RWPE2 (cell line): ENCODE data around the gene MON2.

Experiments used
- ATAC-seq: fragments of 200-7000 bp; cut with Tn5 transposase; 3 replicates; pipeline ENCODE4 v1.9.1; 2021; ENCODE audit warnings: low read depth
- DNase-seq: peaks from one replicate; pipeline ENCODE4 v3.0.0-alpha.2; 2020; ENCODE audit warnings: low spot score
- H3K27ac ChIP-seq: fragments of 450-650 bp; 2 replicates; pipeline ENCODE4 v1.5.1; 2017; ENCODE audit warnings: mild to moderate bottlenecking; ENCODE audit not compliant: poor library complexity, severe bottlenecking
- H3K27me3 ChIP-seq: fragments of 250-450 bp; sonication (Bioruptor Pico); 2 replicates; pipeline ENCODE4 v1.5.1; 2021; ENCODE audit warnings: mild to moderate bottlenecking, moderate library complexity; ENCODE audit not compliant: insufficient read depth, poor library complexity, severe bottlenecking
- H3K36me3 ChIP-seq: fragments of 250-450 bp; sonication (Bioruptor Pico); 2 replicates; pipeline ENCODE4 v1.5.1; 2020; ENCODE audit warnings: low read depth, mild to moderate bottlenecking, moderate library complexity
- H3K4me1 ChIP-seq: fragments of 250-450 bp; sonication (Bioruptor Pico); 2 replicates; pipeline ENCODE4 v1.5.1; 2021; ENCODE audit warnings: mild to moderate bottlenecking, moderate library complexity; ENCODE audit not compliant: insufficient read depth, poor library complexity, severe bottlenecking
- H3K4me3 ChIP-seq: fragments of 250-450 bp; sonication (Bioruptor Pico); 2 replicates; pipeline ENCODE4 v1.5.1; 2021; ENCODE audit warnings: mild to moderate bottlenecking, moderate library complexity; ENCODE audit not compliant: severe bottlenecking
- H3K9me3 ChIP-seq: fragments of 250-450 bp; sonication (Bioruptor Pico); 2 replicates; pipeline ENCODE4 v1.5.1; 2021; ENCODE audit warnings: mild to moderate bottlenecking, moderate library complexity; ENCODE audit not compliant: severe bottlenecking
- TF ChIP-seq, protein P1 (sequence below): fragments of 450-650 bp; IDR thresholded peaks from one replicate; pipeline ENCODE4 v1.5.1; 2017; ENCODE audit warnings: mild to moderate bottlenecking, moderate library complexity; ENCODE audit not compliant: poor library complexity, severe bottlenecking

MON2 gene

DNA sequence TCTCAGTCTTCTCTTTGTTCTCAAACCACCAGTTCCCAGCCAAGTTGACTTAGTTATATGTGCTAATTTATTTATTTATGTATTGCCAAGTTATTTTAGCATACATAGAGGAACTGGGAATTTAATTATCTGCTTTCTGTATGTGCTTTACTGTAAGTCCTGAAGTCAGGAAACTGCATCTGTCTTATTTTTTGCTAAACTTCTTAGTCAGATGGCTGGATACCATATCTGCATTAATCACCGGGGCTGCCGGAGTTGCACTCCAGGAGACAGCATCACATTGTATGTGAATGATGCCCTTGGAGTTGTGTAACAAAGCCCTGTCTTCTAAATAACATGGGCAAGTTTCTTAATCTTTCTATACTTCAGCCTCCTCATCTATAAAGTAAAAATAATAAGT, 96.2 kb downstream of the MON2 start:
- no peak for DNase-seq
- Histone ChIP-seq H3K27ac (no peak overlapping the region), H3K9me3 (no peaks in the 10 kb centered on the region), H3K27me3 (no peaks in the 10 kb centered on the region), H3K4me1 (no peaks in the 10 kb centered on the region), H3K4me3 (no peak overlapping the region), H3K36me3 (peaks cover 66% of the 10 kb centered on the region)
- no peak for ATAC-seq
- TF ChIP-seq, protein P1, sequence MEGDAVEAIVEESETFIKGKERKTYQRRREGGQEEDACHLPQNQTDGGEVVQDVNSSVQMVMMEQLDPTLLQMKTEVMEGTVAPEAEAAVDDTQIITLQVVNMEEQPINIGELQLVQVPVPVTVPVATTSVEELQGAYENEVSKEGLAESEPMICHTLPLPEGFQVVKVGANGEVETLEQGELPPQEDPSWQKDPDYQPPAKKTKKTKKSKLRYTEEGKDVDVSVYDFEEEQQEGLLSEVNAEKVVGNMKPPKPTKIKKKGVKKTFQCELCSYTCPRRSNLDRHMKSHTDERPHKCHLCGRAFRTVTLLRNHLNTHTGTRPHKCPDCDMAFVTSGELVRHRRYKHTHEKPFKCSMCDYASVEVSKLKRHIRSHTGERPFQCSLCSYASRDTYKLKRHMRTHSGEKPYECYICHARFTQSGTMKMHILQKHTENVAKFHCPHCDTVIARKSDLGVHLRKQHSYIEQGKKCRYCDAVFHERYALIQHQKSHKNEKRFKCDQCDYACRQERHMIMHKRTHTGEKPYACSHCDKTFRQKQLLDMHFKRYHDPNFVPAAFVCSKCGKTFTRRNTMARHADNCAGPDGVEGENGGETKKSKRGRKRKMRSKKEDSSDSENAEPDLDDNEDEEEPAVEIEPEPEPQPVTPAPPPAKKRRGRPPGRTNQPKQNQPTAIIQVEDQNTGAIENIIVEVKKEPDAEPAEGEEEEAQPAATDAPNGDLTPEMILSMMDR, result no peak

DNA sequence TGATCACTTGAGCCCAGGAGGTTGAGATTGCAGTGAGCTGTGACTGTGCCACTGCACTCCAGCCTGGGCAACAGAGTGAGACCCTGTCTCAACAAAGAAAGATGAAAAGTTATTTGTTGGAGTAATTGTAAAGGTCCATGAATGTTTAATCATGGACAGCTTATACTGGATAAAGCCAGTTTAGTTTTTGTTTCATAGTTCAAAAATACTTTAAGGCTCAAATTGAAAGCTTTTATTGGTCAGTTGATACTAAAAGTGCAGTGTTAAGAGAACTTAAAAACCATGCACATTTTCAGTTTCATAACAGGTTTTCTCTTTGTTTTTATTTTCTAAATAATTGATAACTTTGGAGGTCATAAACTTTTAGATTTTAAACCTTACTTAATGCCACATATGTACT, 108.4 kb downstream of the MON2 start:
- H3K4me3 ChIP-seq, result no peak overlapping the region

DNA sequence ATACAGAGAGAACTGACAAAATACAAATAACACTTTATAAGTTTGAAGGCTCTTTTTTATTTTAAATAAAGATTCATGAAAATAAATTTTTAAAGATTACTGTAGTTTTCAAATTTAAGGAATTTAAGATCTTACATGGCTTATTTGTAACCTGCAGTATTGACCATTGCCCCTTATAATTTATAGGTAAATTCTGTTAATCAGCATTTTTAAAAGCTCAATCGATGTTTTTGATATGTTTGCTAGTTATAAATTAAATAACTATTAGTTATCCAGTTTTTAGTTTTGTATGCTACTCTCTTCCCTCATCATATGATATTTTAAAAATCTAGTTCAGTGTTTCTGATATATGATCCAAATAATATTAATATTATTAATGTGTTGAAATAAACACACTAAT, 109.9 kb downstream of the MON2 start:
- Histone ChIP-seq H3K4me1 (no peaks in the 10 kb centered on the region), H3K27ac (no peak overlapping the region), H3K9me3 (no peaks in the 10 kb centered on the region), H3K4me3 (no peak overlapping the region), H3K27me3 (no peaks in the 10 kb centered on the region), H3K36me3 (peaks cover 23% of the 10 kb centered on the region)
- DNase-seq, result no peak
- TF ChIP-seq, protein P1, result no peak
- no peak for ATAC-seq

More for the DNA sequence above, 108.4 kb downstream of the MON2 start:
- Histone ChIP-seq H3K4me1 (no peaks in the 10 kb centered on the region), H3K36me3 (peaks cover 25% of the 10 kb centered on the region; the same call in 1 of the 2 replicates), H3K9me3 (no peaks in the 10 kb centered on the region), H3K27ac (no peak overlapping the region), H3K27me3 (no peaks in the 10 kb centered on the region)
- ATAC-seq (no peak), DNase-seq (no peak)
- TF ChIP-seq, protein P1, result no peak

DNA sequence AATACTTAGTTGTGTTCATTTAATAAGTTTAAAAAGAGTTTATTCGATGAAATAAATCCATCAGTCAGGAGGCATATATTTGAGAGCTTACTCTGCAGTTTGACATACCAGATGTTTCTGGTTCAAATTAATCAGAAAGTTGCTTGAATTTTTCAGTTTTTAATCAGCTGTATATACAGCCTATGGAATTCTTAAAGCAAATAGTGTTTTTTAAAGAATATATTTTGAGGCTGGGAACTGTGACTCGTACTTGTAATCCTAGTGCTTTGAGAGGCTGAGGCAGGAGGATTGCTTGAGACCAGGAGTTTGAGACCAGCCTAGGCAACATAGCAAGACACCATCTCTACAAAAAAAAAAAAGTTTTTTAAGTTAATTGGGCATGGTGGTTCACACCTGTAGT, 112.1 kb downstream of the MON2 start:
- TF ChIP-seq, protein P1, result no peak
- H3K36me3 ChIP-seq, result peaks cover 25% of the 10 kb centered on the region
- no peak overlapping the region for H3K27ac ChIP-seq
- no peaks in the 10 kb centered on the region for H3K4me1 ChIP-seq
- no peaks in the 10 kb centered on the region for H3K27me3 ChIP-seq
- H3K9me3 ChIP-seq, result no peaks in the 10 kb centered on the region
- H3K4me3 ChIP-seq, result no peak overlapping the region
- no peak for DNase-seq
- no peak for ATAC-seq

DNA sequence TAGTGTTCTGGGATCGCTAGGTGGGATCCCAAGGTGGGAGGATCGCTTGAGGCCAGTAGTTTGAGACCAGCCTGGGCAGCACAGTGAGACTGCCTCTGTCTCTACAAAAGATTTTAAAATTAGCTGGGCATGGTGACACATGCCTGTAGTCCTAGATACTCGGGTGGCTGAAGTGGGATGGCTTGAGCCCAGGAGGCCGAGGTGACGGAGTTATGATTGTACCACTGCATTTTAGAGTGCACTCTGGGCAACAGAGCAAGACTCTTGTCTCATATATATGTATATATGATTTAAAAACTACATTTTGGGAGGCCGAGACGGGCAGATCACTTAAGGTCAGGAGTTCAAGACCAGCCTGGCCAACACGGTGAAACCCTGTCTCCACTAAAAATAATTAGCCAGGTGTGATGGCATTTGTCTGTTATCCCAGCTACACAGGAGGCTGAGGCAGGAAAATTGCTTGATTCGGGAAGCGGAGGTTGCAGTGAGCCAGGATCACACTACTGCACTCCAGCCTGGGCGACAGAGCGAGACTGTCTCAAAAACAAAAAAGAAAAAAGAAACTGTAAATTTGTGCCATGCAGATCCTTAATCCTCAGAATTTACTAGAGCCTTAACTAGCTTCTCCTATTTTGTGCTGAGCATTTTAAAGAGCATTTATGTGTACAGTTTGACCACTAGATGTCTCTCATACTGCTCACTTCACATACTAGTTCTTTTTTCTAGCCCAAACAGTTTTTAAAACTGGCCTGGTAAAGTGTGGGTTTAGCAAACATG, 114.8 kb downstream of the MON2 start:
- ATAC-seq (peak; percentile 59; the same call in 2 of the 3 replicates), DNase-seq (no peak)
- TF ChIP-seq, protein P1, result peak; percentile 82

More for the DNA sequence above, 114.8 kb downstream of the MON2 start:
- Histone ChIP-seq H3K36me3 (peaks cover 31% of the 10 kb centered on the region), H3K27me3 (no peaks in the 10 kb centered on the region), H3K27ac (no peak overlapping the region), H3K4me3 (no peak overlapping the region), H3K9me3 (no peaks in the 10 kb centered on the region), H3K4me1 (no peaks in the 10 kb centered on the region)
